Vein endothelial cell (primary cell): ENCODE results near the gene ADRA2C. TPM values are rescaled to one million over a fixed set of nuclear protein-coding genes. Genes with fewer than 3 reads are reported as not detected.

Experiments used
- total RNA-seq: library from RNA; depleted of rRNA; stranded (reverse); fragments of >200 nt; gene quantifications from 2 replicates; pipeline ENCODE4 v1.2.3, GENCODE V29; 2012

The ADRA2C gene
- total RNA-seq = 0.29 and 0.33 TPM in 2 replicates

DNA sequence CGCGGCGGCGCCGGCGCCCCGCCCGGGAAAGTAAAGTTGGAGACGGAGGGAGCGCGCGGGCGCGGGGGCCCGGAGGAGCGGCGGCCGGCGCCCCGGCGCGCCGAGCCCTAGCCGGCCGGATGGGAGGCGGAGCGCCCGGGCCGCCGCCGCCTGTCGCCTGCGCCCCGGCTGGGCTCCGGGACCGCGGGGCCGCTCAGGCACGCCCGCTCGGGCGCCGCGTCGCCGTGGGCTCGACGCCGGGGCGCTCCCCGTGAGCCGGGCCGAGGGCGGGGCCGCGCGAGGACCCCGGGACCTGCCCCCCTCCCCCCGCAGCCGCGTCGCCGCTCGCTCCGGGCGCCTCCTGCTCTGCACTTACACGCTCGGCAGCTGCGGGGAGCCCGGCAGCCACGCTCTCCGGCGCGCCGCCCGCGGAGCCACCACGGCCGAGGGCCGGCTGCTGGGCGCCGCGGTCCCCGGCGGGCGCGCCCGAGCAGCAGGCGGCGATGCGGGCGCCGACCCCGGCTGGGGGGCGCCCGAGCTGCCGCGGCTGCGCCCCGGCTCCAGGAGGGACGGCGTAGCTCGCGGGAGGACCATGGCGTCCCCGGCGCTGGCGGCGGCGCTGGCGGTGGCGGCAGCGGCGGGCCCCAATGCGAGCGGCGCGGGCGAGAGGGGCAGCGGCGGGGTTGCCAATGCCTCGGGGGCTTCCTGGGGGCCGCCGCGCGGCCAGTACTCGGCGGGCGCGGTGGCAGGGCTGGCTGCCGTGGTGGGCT is at the start of gene ADRA2C:
Gene ADRA2C (plus strand): TSS at position 350 of the 749 bp plus-strand sequence. CDS start 222 bp downstream, at position 572.

Other genes starting within 250 kb of the ADRA2C start
- 85.6 and 87.6 TPM in 2 replicates for gene LRPAP1, start 234.0 kb upstream of the ADRA2C start, total RNA-seq